GM12872 (cell line): ENCODE measurements around the gene MEX3C.

Experiments
- TF ChIP-seq, protein P1 (sequence below): IDR thresholded peaks from 3 replicates; pipeline ENCODE4 v1.5.1; 2011; ENCODE audit warnings: low read depth, mild to moderate bottlenecking, low read length, moderate library complexity; ENCODE audit not compliant: insufficient read depth

The MEX3C gene

DNA sequence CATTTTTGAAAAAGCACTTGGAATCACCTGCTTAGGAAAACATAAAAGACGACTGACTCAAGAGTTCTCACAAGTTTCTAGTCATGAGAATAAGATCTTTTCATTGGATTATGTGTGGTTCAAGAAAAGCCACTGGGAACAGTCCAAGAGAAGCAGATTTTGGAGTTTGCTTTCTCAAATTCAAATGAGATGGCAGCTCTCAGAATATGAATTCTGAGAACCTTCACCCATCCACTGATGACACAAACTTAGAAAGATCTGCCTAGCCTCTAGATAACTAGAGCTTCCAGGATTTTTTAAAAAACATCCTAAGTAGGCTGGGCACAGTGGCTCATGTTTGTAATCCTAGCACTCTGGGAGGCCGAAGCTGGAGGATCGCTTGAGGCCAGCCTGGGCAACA is 26.8 kb downstream of the MEX3C start:
- TF ChIP-seq, protein P1, sequence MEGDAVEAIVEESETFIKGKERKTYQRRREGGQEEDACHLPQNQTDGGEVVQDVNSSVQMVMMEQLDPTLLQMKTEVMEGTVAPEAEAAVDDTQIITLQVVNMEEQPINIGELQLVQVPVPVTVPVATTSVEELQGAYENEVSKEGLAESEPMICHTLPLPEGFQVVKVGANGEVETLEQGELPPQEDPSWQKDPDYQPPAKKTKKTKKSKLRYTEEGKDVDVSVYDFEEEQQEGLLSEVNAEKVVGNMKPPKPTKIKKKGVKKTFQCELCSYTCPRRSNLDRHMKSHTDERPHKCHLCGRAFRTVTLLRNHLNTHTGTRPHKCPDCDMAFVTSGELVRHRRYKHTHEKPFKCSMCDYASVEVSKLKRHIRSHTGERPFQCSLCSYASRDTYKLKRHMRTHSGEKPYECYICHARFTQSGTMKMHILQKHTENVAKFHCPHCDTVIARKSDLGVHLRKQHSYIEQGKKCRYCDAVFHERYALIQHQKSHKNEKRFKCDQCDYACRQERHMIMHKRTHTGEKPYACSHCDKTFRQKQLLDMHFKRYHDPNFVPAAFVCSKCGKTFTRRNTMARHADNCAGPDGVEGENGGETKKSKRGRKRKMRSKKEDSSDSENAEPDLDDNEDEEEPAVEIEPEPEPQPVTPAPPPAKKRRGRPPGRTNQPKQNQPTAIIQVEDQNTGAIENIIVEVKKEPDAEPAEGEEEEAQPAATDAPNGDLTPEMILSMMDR, result no peak

DNA sequence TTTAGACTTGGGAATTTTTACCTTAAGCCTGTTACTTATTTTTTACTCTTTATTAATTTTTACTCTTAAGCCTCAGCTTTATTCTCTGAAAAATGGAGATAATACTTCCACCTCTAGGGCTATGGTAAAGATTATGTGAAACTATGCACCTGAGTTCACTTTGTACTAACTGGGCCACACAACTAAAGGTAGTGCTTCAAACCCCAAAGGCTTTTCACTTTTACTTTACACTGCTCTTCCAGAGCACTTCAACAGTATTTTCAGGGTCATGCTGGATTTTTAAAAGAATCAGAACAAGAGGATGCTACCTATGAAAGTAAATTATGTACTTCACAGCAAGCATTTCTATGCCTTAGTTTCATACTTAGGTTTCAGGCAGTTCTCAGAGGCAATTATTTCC is 27.8 kb downstream of the MEX3C start:
- TF ChIP-seq, protein P1, result no peak

DNA sequence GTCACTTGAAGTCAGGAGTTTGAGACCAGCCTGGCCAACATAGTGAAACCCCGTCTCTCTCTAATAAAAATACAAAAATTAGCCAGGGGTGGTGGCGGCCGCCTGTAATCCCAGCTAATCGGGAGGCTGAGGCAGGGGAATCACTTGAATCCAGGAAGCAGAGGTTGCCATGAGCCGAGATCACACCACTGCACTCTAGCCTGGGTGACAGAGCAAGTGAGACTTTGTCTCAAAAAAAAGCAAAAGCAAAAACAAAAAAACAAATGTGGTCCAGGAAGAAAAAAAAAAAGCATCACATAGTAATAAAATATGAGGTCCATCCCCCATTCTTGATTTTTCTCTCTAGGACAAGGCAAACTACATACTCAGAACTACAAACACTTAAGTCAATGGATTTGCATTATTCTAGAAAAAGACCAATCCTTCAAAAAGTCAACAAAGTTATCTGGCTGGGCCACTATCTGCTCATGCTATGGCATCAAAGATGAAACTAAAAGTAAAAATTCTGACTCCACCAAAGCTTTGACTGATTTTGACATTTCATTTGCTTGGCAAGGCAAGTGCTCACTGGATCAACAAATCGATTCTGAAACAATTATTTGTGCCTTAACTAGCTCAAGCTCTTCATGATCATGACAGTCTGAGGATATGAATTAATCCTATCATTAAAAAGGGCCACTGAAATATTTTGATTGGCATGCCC is 28.4 kb downstream of the MEX3C start:
- TF ChIP-seq, protein P1, result no peak

DNA sequence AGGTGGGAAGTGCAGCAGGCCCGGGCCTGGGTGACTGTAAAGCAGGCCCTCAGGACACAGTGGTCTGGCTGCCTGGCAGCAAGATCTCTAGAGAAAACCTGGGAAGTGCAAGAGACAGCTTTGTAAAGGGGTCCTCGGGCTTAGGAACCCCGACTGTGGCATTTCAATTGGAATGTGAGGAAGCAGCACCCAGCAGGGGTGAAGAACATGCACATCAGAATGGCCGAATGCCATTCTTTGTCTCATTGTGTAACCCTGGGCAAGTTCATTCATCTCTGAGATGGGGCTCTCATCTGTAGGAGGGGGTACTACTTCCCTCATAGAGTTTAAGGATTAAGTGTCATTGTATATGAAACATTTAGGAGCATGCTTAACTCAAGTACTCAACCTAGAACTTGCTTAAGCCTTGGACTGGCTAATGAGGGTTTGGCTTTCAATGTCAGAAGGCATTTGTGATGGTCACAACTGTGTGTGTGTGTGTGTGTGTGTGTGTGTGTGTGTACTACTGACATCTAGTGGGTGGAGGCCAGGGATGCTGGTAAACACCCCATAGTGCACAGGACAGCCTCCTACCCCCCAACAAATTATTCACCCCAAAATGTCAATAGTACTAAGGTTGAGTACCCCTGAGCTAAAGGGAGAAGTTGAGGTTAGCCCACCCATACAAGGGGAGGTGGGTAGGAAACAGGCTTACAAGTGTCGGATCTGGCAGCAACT is 29.3 kb downstream of the MEX3C start:
- TF ChIP-seq, protein P1, result 0 out of 3 replicates have a peak, but pooled peaks have one; percentile 20

DNA sequence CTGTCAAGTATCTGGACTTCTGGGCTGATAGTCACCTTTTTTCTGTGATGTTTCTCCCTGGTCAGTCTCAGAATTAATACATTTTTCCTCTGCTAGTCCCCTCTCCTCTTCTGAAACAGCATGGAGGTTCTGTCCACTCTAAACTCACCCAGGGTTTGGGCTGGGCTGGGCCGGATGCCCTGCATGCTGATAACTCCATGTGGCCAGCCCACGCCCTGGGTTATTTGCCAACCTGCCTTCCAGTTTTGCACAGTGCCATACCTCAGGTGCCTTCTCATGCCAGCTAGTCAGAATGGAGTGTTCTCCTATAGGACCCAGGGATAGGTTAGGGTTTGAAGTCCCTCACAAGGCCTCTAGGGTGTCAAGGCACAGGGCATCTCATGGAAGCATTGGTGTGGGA is 32.2 kb downstream of the MEX3C start:
- TF ChIP-seq, protein P1, result no peak

DNA sequence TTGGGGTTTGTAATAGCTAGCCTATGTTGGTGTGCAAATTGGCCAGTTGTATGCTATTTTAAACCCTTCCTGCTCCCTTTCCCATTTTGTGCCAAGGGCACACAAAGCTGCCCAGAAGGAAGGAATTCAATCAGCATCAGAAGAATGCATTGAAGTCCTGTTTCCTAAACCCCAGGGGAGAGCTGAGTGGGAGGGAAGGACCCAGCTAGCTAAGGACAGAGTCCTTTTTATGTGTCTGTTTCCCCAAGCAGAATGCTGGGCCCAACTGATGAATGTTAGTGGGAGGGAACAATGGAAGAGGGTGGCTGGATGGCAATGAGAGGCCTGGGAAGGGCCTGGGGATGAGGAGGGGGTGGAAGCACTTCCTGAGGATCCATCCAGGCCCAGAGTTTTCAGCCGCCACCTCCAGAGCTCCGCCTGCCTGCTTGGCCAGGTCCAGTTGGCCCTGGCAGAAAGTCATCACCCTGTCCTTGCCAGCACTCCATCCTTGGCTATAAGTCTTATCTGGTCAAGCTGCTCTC is 32.7 kb downstream of the MEX3C start:
- TF ChIP-seq, protein P1, result no peak

DNA sequence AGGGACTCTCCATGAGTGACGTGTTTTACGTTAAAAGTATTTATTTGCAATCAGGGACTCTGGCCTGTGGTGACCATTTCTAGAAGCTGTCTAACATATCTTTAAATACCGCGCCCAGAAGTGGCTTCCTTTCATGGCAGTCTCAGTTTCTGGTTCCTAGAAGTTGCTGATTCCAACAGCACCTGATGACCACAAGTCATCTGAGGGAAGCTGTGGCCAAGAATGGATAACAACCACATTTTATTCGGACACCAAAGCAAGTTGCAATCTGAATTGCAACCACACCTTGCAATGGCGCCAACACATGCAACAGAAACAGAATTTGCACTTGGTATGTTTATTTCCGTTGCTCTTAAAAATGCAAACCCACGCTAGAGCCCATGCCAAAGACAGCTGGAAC is 33.1 kb downstream of the MEX3C start:
- TF ChIP-seq, protein P1, result no peak
